HEK293 (cell line): ENCODE measurements around the gene DPCD.

Experiments
- CTCF ChIA-PET: fragments of 350-600 bp; formaldehyde crosslinking; extraction: SDS; loops from one replicate; lab custom pipeline; 2021; ENCODE audit warnings: antibody characterized with exemption; lab: Yijun Ruan, JAX
- POLR2A ChIA-PET: fragments of 300-600 bp; formaldehyde crosslinking; extraction: SDS; loops from one replicate; lab custom pipeline; 2020; ENCODE audit warnings: antibody characterized with exemption, inconsistent platforms; lab: Yijun Ruan, JAX
- H3K27ac ChIP-seq: fragments of 200-500 bp; sonication (Bioruptor generic); 2 replicates; pipeline ENCODE4 v1.5.1; 2014; ENCODE audit warnings: low read depth, low read length, control low read depth, inconsistent platforms; ENCODE audit errors: extremely low read depth
- H3K36me3 ChIP-seq, 2 experiments: fragments of 200-500 bp in 1 of 2; sonication (Bioruptor generic) in 1 of 2; 1 replicate in 1 of 2; 2 replicates in 1 of 2; pipeline ENCODE4 v1.5.1; 2014 to 2017; ENCODE audit warnings: inconsistent platforms in 2 of 2, low read length in 2 of 2; ENCODE audit not compliant: control insufficient read depth in 2 of 2, insufficient read depth in 1 of 2
- H3K4me1 ChIP-seq: fragments of 200-500 bp; sonication (Bioruptor generic); 2 replicates; pipeline ENCODE4 v1.5.1; 2014; ENCODE audit warnings: mild to moderate bottlenecking, low read length, inconsistent platforms; ENCODE audit not compliant: control insufficient read depth, insufficient read depth
- H3K4me3 ChIP-seq: 2 replicates; pipeline ENCODE4 v1.5.1; 2011; ENCODE audit warnings: low read depth, mild to moderate bottlenecking, control low read depth, low read length, moderate library complexity
- H3K9me3 ChIP-seq: fragments of 200-500 bp; sonication (Bioruptor generic); 2 replicates; pipeline ENCODE4 v1.5.1; 2014; ENCODE audit warnings: low read depth, low read length, inconsistent platforms; ENCODE audit not compliant: control insufficient read depth, insufficient read depth
- KLF9 ChIP-seq: fragments of 450-650 bp; formaldehyde crosslinking; IDR thresholded peaks from 2 replicates; pipeline ENCODE4 v1.5.1; 2016; ENCODE audit warnings: missing biosample characterization, missing genetic modification characterization, low read depth
- OVOL3 ChIP-seq: fragments of 450-650 bp; formaldehyde crosslinking; IDR thresholded peaks from 2 replicates; pipeline ENCODE4 v1.5.1; 2016; ENCODE audit warnings: missing biosample characterization, missing genetic modification characterization
- SALL2 ChIP-seq: fragments of 450-650 bp; formaldehyde crosslinking; IDR thresholded peaks from 2 replicates; pipeline ENCODE4 v1.5.0; 2017; ENCODE audit warnings: missing biosample characterization, mild to moderate bottlenecking, missing genetic modification characterization, borderline replicate concordance
- SP7 ChIP-seq: fragments of 450-650 bp; formaldehyde crosslinking; IDR thresholded peaks from 2 replicates; pipeline ENCODE4 v1.5.1; 2016; ENCODE audit warnings: missing biosample characterization, missing genetic modification characterization
- ZBTB21 ChIP-seq: fragments of 450-650 bp; formaldehyde crosslinking; IDR thresholded peaks from 2 replicates; pipeline ENCODE4 v1.5.1; 2017; ENCODE audit warnings: missing biosample characterization, missing genetic modification characterization
- ZNF19 ChIP-seq: fragments of 450-650 bp; formaldehyde crosslinking; IDR thresholded peaks from 2 replicates; pipeline ENCODE4; 2016; ENCODE audit warnings: missing biosample characterization, missing genetic modification characterization, low read depth
- ZNF2 ChIP-seq: fragments of 450-650 bp; formaldehyde crosslinking; IDR thresholded peaks from 2 replicates; pipeline ENCODE4 v1.5.1; 2016; ENCODE audit warnings: missing biosample characterization, missing genetic modification characterization
- ZNF214 ChIP-seq: fragments of 450-650 bp; formaldehyde crosslinking; IDR thresholded peaks from 2 replicates; pipeline ENCODE4 v1.5.1; 2017; ENCODE audit warnings: missing biosample characterization, mild to moderate bottlenecking, missing genetic modification characterization, borderline replicate concordance
- ZNF37A ChIP-seq: fragments of 450-650 bp; IDR thresholded peaks from 2 replicates; pipeline ENCODE4 v1.5.1; 2018; ENCODE audit warnings: missing biosample characterization, missing genetic modification characterization
- ZNF596 ChIP-seq: fragments of 450-650 bp; IDR thresholded peaks from 2 replicates; pipeline ENCODE4 v1.5.0; 2018; ENCODE audit warnings: missing biosample characterization, mild to moderate bottlenecking, missing genetic modification characterization, moderate library complexity
- ZNF621 ChIP-seq: fragments of 450-650 bp; formaldehyde crosslinking; IDR thresholded peaks from 2 replicates; pipeline ENCODE4 v1.5.1; 2017; ENCODE audit warnings: missing biosample characterization, missing genetic modification characterization
- ZNF654 ChIP-seq: fragments of 450-650 bp; formaldehyde crosslinking; IDR thresholded peaks from 2 replicates; pipeline ENCODE4 v1.5.1; 2016; ENCODE audit warnings: low read depth, missing biosample characterization, missing genetic modification characterization
- ZNF701 ChIP-seq: fragments of 450-650 bp; formaldehyde crosslinking; IDR thresholded peaks from 2 replicates; pipeline ENCODE4 v1.5.1; 2016; ENCODE audit warnings: missing biosample characterization, missing genetic modification characterization
- ZNF707 ChIP-seq: fragments of 450-650 bp; formaldehyde crosslinking; IDR thresholded peaks from 2 replicates; pipeline ENCODE4 v1.5.1; 2016; ENCODE audit warnings: missing biosample characterization, missing genetic modification characterization
- ZNF76 ChIP-seq: fragments of 450-650 bp; formaldehyde crosslinking; IDR thresholded peaks from 2 replicates; pipeline ENCODE4; 2016; ENCODE audit warnings: low read depth, missing biosample characterization, missing genetic modification characterization, borderline replicate concordance
- ZNF792 ChIP-seq: fragments of 450-650 bp; formaldehyde crosslinking; IDR thresholded peaks from 2 replicates; pipeline ENCODE4 v1.5.1; 2016; ENCODE audit warnings: missing biosample characterization, missing genetic modification characterization
- ZSCAN30 ChIP-seq: fragments of 450-650 bp; IDR thresholded peaks from 2 replicates; pipeline ENCODE4 v1.5.1; 2018; ENCODE audit warnings: missing biosample characterization, mild to moderate bottlenecking, missing genetic modification characterization, moderate library complexity
- TF ChIP-seq, protein P1 (sequence below): fragments of 450-650 bp; formaldehyde crosslinking; IDR thresholded peaks from 2 replicates; pipeline ENCODE4 v1.5.1; 2016; ENCODE audit warnings: missing biosample characterization, missing genetic modification characterization
- TF ChIP-seq, protein P2 (sequence below): fragments of 450-650 bp; formaldehyde crosslinking; IDR thresholded peaks from 2 replicates; pipeline ENCODE4 v1.5.1; 2016; ENCODE audit warnings: missing biosample characterization, missing genetic modification characterization
- TF ChIP-seq, protein P3 (sequence below): fragments of 450-650 bp; formaldehyde crosslinking; IDR thresholded peaks from 2 replicates; pipeline ENCODE4 v1.5.1; 2016; ENCODE audit warnings: missing biosample characterization, missing genetic modification characterization, borderline replicate concordance
- TF ChIP-seq, protein P4 (sequence below): fragments of 450-650 bp; formaldehyde crosslinking; IDR thresholded peaks from 2 replicates; pipeline ENCODE4 v1.5.1; 2016; ENCODE audit warnings: missing biosample characterization, missing genetic modification characterization
- TF ChIP-seq, protein P5 (sequence below): fragments of 450-650 bp; formaldehyde crosslinking; IDR thresholded peaks from 2 replicates; pipeline ENCODE4 v1.5.1; 2017; ENCODE audit warnings: missing biosample characterization, missing genetic modification characterization

DPCD gene

DNA sequence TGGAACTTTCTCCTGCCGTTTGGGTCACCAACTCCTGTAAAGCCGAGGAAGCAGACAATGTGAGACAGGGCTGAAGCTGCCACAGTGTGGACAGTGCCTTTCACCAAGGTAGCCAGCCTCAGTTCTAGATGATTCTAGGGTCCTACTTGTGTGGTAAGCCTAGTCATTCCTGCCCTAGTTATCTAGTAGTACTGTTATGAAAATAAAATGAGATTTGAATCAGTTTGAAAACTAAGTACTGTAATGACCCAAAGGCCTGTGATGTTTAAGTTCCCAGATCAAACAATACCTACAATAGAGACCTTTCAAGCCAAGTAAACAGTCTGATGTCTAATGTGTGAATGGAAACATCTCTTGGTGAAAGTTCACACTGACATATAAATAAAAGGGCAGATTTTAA is 37.2 kb upstream of the DPCD start (continued):
- TF ChIP-seq, protein P1, sequence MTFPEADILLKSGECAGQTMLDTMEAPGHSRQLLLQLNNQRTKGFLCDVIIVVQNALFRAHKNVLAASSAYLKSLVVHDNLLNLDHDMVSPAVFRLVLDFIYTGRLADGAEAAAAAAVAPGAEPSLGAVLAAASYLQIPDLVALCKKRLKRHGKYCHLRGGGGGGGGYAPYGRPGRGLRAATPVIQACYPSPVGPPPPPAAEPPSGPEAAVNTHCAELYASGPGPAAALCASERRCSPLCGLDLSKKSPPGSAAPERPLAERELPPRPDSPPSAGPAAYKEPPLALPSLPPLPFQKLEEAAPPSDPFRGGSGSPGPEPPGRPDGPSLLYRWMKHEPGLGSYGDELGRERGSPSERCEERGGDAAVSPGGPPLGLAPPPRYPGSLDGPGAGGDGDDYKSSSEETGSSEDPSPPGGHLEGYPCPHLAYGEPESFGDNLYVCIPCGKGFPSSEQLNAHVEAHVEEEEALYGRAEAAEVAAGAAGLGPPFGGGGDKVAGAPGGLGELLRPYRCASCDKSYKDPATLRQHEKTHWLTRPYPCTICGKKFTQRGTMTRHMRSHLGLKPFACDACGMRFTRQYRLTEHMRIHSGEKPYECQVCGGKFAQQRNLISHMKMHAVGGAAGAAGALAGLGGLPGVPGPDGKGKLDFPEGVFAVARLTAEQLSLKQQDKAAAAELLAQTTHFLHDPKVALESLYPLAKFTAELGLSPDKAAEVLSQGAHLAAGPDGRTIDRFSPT (tag by site-specific recombination), result no peak
- TF ChIP-seq ZNF654 (tag by site-specific recombination) (no peak), OVOL3 (tag by site-specific recombination) (no peak), ZNF37A (tag by site-specific recombination) (no peak), ZNF19 (tag by site-specific recombination) (no peak), ZNF621 (tag by site-specific recombination) (no peak), ZNF707 (tag by site-specific recombination) (no peak), KLF9 (no peak)
- TF ChIP-seq, protein P2, sequence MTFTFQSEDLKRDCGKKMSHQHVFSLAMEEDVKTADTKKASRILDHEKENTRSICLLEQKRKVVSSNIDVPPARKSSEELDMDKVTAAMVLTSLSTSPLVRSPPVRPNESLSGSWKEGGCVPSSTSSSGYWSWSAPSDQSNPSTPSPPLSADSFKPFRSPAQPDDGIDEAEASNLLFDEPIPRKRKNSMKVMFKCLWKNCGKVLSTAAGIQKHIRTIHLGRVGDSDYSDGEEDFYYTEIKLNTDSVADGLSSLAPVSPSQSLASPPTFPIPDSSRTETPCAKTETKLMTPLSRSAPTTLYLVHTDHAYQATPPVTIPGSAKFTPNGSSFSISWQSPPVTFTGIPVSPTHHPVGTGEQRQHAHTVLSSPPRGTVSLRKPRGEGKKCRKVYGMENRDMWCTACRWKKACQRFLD (tag by site-specific recombination), result no peak
- TF ChIP-seq, protein P3, sequence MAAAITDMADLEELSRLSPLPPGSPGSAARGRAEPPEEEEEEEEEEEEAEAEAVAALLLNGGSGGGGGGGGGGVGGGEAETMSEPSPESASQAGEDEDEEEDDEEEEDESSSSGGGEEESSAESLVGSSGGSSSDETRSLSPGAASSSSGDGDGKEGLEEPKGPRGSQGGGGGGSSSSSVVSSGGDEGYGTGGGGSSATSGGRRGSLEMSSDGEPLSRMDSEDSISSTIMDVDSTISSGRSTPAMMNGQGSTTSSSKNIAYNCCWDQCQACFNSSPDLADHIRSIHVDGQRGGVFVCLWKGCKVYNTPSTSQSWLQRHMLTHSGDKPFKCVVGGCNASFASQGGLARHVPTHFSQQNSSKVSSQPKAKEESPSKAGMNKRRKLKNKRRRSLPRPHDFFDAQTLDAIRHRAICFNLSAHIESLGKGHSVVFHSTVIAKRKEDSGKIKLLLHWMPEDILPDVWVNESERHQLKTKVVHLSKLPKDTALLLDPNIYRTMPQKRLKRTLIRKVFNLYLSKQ, result no peak
- TF ChIP-seq, all 188 proteins: peak for 0

DNA sequence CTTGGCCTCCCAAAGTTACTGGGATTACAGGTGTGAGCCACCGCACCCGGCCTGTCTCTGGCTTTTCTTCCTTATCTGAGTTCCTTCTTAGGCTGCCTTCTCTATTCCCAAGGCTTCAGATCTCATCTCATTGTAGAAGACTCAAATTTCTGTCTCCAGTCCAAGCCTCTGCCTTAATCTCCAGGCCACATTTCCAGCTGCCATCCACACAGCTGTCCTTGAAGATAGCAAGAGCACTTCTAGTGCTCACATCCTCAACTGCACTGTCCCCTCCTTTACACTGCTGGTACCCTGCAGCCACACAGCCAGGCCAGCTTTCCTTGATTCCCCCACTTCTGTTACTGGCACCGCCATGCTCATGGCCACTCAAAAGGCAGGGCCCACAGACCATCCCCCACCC is 35.7 kb upstream of the DPCD start:
- Histone ChIP-seq H3K27ac (no peak overlapping the region), H3K9me3 (no peaks in the 10 kb centered on the region), H3K4me3 (no peak overlapping the region), H3K36me3 (peaks cover 4 to 46% of the 10 kb centered on the region in 2 experiments; a peak in 2 of 3 replicates), H3K4me1 (no peaks in the 10 kb centered on the region)
- ChIA-PET CTCF (interaction anchor here (0.6 to 2.1 kb wide), 4 partner anchors 16 to 338 kb away, joined by 3 to 5 read pairs (median 4); no protein-coding TSS in a partner anchor), POLR2A (interaction anchor here (0.7 kb wide), 1 partner anchor 25 kb away, joined by 3 read pairs; no protein-coding TSS in a partner anchor)
- TF ChIP-seq ZNF596 (tag by site-specific recombination), result no peak
- no peak for TF ChIP-seq SALL2 (tag by site-specific recombination)

DNA sequence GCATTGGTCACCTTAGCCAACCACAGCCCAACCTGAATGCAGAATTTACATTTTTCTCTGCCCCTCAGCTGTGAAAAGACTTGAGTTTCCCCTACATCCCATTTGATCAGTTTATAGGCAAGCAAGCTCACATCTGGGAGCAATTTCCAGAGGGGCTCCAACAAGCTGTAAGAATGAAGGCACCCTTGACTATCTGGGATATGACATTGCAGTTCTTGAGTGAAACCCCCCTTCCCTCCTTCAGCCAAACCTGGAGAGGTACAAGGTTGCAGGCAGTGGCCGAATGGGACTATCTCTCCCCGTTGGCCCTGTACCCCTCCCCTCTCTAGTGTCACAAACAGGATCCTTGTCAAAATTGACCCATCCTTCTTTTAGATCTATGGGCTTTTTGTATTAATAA is 30.6 kb upstream of the DPCD start:
- peaks cover 0 to 29% of the 10 kb centered on the region in 2 experiments; a peak in 1 of 3 replicates for H3K36me3 ChIP-seq
- POLR2A ChIA-PET, result no interaction called here
- no peaks in the 10 kb centered on the region for H3K4me1 ChIP-seq
- TF ChIP-seq ZSCAN30 (no peak), ZNF792 (tag by site-specific recombination) (no peak), ZNF701 (tag by site-specific recombination) (no peak), ZNF2 (no peak), ZNF76 (tag by site-specific recombination) (no peak), SP7 (tag by site-specific recombination) (no peak), ZNF214 (tag by site-specific recombination) (no peak), ZBTB21 (no peak)
- TF ChIP-seq, protein P4, sequence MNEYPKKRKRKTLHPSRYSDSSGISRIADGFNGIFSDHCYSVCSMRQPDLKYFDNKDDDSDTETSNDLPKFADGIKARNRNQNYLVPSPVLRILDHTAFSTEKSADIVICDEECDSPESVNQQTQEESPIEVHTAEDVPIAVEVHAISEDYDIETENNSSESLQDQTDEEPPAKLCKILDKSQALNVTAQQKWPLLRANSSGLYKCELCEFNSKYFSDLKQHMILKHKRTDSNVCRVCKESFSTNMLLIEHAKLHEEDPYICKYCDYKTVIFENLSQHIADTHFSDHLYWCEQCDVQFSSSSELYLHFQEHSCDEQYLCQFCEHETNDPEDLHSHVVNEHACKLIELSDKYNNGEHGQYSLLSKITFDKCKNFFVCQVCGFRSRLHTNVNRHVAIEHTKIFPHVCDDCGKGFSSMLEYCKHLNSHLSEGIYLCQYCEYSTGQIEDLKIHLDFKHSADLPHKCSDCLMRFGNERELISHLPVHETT, result no peak
- TF ChIP-seq, protein P5, sequence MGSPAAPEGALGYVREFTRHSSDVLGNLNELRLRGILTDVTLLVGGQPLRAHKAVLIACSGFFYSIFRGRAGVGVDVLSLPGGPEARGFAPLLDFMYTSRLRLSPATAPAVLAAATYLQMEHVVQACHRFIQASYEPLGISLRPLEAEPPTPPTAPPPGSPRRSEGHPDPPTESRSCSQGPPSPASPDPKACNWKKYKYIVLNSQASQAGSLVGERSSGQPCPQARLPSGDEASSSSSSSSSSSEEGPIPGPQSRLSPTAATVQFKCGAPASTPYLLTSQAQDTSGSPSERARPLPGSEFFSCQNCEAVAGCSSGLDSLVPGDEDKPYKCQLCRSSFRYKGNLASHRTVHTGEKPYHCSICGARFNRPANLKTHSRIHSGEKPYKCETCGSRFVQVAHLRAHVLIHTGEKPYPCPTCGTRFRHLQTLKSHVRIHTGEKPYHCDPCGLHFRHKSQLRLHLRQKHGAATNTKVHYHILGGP (tag by site-specific recombination), result no peak
- CTCF ChIA-PET, result interaction anchor here (1.0 to 1.6 kb wide), 4 partner anchors 13 to 343 kb away, joined by 3 to 8 read pairs (median 4); no protein-coding TSS in a partner anchor
- H3K9me3 ChIP-seq, result no peaks in the 10 kb centered on the region
- H3K4me3 ChIP-seq, result no peak overlapping the region
- no peak overlapping the region for H3K27ac ChIP-seq
